Esophagus muscularis mucosa (tissue), 4 donors: Measurements from ENCODE around the gene MAGEC2. TPM values are rescaled to one million over a fixed set of nuclear protein-coding genes. Genes with fewer than 3 reads are reported as not detected.

Experiments used
- DNase-seq: peaks from one replicate; pipeline ENCODE4 v3.0.0-alpha.2; 2017; ENCODE audit errors: extremely low spot score
- H3K27ac ChIP-seq, 4 donors: fragments of 200-600 bp; sonication (generic); replicated peaks in 1 of 4; 1 replicate in 3 of 4; 2 replicates in 1 of 4; pipeline ENCODE4 v1.5.1; 2016 to 2019; ENCODE audit warnings: mild to moderate bottlenecking in 1 of 4
- H3K27me3 ChIP-seq, 4 donors: fragments of 200-600 bp; sonication (generic); one replicate each; pipeline versions ENCODE4 v1.5.1 to v1.6.0; 2016 to 2019
- H3K36me3 ChIP-seq, 4 donors: fragments of 200-600 bp; sonication (generic); one replicate each; pipeline ENCODE4 v1.5.1; 2016 to 2019
- H3K4me1 ChIP-seq, 4 donors: fragments of 200-600 bp; sonication (generic); one replicate each; pipeline ENCODE4 v1.5.1; 2016 to 2019
- H3K4me3 ChIP-seq, 4 donors: fragments of 200-600 bp; sonication (generic); 1 replicate in 2 of 4; 2 replicates in 2 of 4; pipeline ENCODE4 v1.5.1; 2016 to 2019; ENCODE audit warnings: mild to moderate bottlenecking in 4 of 4, moderate library complexity in 1 of 4
- H3K9me3 ChIP-seq, 4 donors: fragments of 200-600 bp; sonication (generic); 1 replicate in 3 of 4; 2 replicates in 1 of 4; pipeline ENCODE4 v1.5.1; 2016 to 2019
- CTCF ChIP-seq, 3 experiments: fragments of 200-600 bp in 2 of 3; fragments of 450-650 bp in 1 of 3; sonication (generic) in 2 of 3; IDR thresholded peaks; one replicate each; pipeline ENCODE4 v1.5.1; 2017 to 2019; ENCODE audit warnings: antibody characterized with exemption in 3 of 3, mild to moderate bottlenecking in 2 of 3, moderate library complexity in 1 of 3
- EP300 ChIP-seq: sonication (generic); formaldehyde crosslinking; IDR thresholded peaks from one replicate; pipeline ENCODE4 v1.6.1; 2017; ENCODE audit warnings: antibody characterized with exemption
- POLR2A ChIP-seq: fragments of 450-650 bp; IDR thresholded peaks from one replicate; pipeline ENCODE4 v1.6.1; 2017; ENCODE audit warnings: antibody characterized with exemption, moderate library complexity, mild to moderate bottlenecking, low read depth
- POLR2AphosphoS5 ChIP-seq, 2 donors: sonication (generic); formaldehyde crosslinking; IDR thresholded peaks; one replicate each; pipeline ENCODE4 v1.6.1; 2017; ENCODE audit warnings: antibody characterized with exemption in 2 of 2
- WGBS: methylation state at CpG from one replicate; pipeline ENCODE4 v1.1.5; 2018; 5-methylcytosine and 5-hydroxymethylcytosine counted together
- intact Hi-C: fragments of 100-400 bp; cut with DNase I; formaldehyde crosslinking; loops from one replicate; pipeline ENCODE4 v1.15.1; 2023
- total RNA-seq, 4 donors: library from RNA; depleted of rRNA; stranded (reverse); fragments of >200 nt; gene quantifications; one replicate each; pipeline versions ENCODE4 v1.1.0 to v1.2.1, GENCODE V29; 2016

The MAGEC2 gene
- total RNA-seq, 4 donors from 2014 or later, result not detected

GRCh38 chrX:142186103-142186502, 19.0 kb downstream of the MAGEC2 start:
- intact Hi-C loops, result no loop called here
- H3K27ac ChIP-seq, result no peak overlapping the region
- no peaks in the 10 kb centered on the region for H3K27me3 ChIP-seq
- no peaks in the 10 kb centered on the region for H3K9me3 ChIP-seq
- no peak for DNase-seq
- 52% methylated on average over 2 of the region's 2 CpGs for WGBS
- H3K4me1 ChIP-seq, result no peaks in the 10 kb centered on the region
- H3K36me3 ChIP-seq, result no peaks in the 10 kb centered on the region
- TF ChIP-seq EP300, result no peak
- TF ChIP-seq POLR2AphosphoS5 (IDR thresholded peaks at IDR 0.05), result no peak
- TF ChIP-seq CTCF (IDR thresholded peaks at IDR 0.05), result no peak
- TF ChIP-seq POLR2A, result no peak
- H3K4me3 ChIP-seq, result no peak overlapping the region

- no peaks in the 10 kb centered on the region for H3K9me3 ChIP-seq
- H3K27me3 ChIP-seq, result no peaks in the 10 kb centered on the region
- no peak for TF ChIP-seq POLR2A
- TF ChIP-seq POLR2AphosphoS5 (IDR thresholded peaks at IDR 0.05), result no peak
- no peak for TF ChIP-seq EP300
- no peak for TF ChIP-seq CTCF (IDR thresholded peaks at IDR 0.05)
- H3K4me1 ChIP-seq, result no peaks in the 10 kb centered on the region
- H3K4me3 ChIP-seq, result no peak overlapping the region
- no peaks in the 10 kb centered on the region for H3K36me3 ChIP-seq
- H3K27ac ChIP-seq, result no peak overlapping the region
- intact Hi-C loops, result no loop called here
- no peak for DNase-seq
- WGBS, result 72% methylated on average over 7 of the region's 7 CpGs
Measured at GRCh38 chrX:142184756-142185602, 20.1 kb downstream of the MAGEC2 start.

GRCh38 chrX:142156567-142156966, 48.5 kb downstream of the MAGEC2 start:
- TF ChIP-seq POLR2AphosphoS5 (IDR thresholded peaks at IDR 0.05) (no peak), EP300 (no peak), POLR2A (no peak), CTCF (IDR thresholded peaks at IDR 0.05) (no peak)
- 77% methylated on average over 10 of the region's 10 CpGs for WGBS

More at GRCh38 chrX:142156567-142156966, 48.5 kb downstream of the MAGEC2 start:
- DNase-seq, result no peak
- intact Hi-C loops, result no loop called here
- no peaks in the 10 kb centered on the region for H3K27me3 ChIP-seq
- no peak overlapping the region for H3K4me3 ChIP-seq
- no peaks in the 10 kb centered on the region for H3K9me3 ChIP-seq
- no peaks in the 10 kb centered on the region for H3K4me1 ChIP-seq
- no peak overlapping the region for H3K27ac ChIP-seq
- no peaks in the 10 kb centered on the region for H3K36me3 ChIP-seq
